Activated T-cell treated with anti-CD3 and anti-CD28 coated beads for 48 hours (primary cell): ENCODE data around the gene GORASP1.

Experiments used
- DNase-seq: peaks from one replicate; pipeline ENCODE4 v3.0.0-alpha.2; 2020; ENCODE audit warnings: low read depth

GORASP1 gene

DNA sequence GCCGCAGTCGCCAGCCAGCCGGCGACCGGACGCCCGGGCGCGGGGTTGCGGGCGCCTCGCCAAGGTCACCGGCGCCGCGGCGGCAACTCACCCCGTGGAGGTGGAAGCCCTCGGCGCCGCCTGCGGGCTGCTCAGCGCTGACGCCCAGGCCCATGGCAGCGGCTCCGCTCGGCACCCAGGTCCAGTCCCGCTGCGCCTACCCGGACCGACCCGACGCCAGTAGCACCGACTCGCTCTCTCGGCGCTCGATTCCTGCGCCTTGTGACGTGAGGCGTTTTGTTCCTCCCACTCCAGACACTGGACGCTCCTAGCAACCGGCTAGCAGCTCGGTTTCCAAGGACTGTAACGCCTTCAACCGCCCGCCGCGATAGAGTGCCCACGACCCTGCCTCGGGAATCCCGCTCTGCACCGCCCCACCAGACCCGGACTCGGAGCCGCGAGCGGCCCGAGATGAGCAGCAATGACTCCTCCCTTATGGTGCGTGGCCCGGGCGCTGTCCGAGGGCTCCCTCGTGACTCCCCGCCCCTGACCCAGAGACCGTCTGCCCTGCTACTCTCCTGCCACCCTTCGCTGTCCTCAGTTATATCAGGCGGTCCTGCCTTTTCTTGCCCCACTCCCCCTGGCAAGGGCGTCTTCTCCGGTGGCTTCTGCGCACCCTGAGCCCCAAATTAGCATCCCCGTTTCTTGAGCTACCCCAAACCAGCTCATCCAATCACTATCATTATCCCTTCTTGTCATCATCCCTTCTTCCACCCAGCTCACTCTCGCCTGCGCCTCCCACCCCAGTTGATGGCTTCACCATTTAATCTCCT is at the start of gene GORASP1, which contains the start of gene TTC21A:
GORASP1 (minus strand) TSS at position 240 of the 812 bp plus-strand sequence; CDS start at position 154, 86 bp downstream.
TTC21A (plus strand) TSS at position 293 of the 812 bp plus-strand sequence; CDS start at position 451, 158 bp downstream.
- peak; percentile 57 for DNase-seq

DNA sequence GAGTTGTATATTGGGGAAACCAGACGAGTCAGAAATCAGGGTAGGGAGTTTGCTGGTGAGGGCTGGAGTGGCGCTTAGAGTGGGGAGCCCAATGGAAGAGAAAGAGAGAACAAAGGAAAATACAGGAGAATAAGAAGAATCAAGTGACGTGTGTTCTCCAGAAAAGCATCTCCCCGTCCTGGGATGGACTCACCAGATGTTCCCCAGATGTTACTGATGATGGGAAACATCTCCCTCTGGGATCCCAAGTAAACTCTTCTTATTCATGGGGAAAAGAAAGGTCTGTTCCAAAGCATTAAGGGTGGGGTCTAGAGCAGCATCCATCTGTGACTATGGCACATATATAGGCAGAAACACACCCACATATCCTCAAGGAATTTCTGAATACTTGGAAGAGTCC is 49.0 kb upstream of the GORASP1 start:
- DNase-seq = no peak

DNA sequence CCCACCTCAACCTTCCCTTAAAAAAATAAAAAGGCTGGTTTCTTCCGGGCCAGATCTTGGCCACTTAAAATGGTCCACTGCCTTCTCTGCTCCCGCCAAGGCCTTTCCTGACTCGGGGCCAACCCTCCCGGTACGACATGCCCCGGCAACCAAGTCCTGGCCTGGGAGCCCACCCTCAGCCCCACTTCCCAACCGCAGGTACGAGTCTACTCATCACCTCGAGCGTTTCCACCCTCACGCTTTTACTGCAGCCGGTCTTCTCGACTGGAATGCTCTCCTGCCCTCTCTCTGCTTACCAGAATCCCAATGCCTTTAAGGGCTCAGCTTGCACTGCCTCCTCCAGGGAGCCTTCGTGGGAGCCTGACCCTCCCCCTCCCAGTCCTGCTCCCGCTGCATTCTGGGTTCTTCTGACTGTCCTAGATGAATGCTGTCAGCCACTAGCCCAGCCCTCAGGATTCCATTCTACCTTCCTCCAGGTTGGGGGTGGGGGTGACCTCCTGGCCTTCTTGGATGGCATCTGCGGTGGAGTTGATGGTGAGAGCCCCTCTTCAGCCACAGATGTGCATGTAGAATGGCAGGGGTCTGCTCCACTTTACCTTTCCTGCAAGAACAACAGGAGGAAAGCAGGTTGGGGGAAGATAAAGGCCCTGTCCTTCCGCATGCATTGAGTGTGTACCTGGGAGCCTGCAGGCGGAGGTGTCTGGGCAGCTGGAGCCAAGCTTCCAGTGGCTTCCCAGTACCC is 47.0 kb upstream of the GORASP1 start:
- DNase-seq = no peak

DNA sequence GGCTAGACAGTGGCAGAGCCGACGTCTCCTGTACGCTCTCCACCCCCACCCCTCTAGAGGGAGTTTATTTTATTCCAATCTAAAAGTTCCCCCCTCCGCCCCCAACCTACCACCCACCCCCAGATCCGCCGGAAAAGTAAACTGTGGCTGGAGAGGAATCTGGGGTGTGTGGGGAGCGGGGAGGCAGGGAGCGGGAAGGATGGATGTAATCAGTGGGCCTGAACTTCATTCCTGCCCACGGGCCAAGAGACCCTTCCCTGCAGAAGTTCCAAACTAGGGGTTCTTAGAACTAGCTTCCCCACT is 46.5 kb upstream of the GORASP1 start:
- no peak for DNase-seq

DNA sequence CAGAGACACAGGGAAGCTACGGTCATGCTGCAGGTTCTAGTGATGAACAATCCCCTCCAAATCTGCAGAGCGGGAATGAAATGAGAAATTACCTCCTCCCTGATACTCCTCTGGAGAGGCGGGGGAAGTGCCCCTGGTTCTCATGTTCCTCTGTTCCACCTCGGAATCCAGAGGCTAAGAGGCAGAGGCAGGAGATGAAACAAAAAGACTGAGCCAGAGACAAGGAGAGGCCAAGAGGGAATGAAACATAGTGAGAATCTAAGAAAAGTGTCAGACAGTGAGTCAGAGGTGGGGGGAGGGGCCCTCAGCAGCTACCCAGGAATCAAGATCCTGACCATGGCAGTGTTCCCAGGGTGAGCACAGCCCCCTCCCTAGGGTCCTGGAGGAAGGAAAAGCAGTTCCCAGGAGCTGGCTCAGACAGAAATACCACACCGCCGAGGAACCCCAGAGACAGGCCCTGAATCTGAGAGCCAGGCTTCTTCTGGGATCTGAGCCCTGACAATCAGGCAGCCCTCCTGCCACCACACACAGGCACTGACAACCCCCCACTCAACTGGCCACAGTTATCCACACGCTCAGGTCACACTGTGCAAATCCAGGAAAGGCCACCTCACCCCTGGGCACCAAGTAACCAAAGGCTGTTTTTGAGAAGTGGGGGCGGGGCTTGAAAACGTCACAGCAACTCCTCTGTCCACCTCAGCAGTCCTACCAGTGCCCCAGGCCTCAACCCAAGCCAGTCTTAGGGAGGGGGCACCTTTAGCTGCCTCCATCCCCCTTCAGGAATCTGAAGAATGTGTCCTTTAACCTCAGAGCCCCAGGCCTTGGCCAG is 43.6 kb upstream of the GORASP1 start:
- peak; percentile 48 for DNase-seq

DNA sequence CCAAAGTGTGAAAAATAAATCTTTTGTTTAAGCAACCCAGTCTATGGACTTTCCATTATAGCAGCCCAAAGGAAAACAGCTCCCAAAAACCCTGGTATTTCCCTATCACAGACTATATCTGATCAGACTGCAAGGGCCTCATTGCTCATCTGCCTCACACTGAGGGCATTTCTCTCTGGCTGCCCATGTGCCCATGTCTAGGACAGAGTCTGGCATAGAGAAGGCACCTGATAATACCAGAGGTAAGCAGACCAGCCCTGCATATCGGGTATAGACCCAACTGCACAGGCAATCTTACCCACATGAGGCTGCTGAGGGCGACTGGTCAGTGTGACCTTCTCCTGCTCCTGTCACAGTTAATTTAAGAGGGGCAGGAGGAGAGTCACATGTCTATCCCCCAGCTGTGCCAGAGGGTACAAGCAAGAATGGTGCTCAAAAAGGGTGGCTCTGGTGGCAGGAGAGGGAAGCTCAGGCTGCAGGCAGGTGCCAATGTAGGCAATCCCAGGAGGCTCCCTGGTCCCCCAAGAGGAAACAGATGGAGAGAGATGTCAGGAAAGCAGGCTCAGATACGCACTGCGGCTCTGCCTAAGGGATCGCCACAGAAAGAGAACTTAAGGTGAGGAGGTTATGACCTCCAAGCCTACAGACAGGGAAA is 42.8 kb upstream of the GORASP1 start:
- no peak for DNase-seq

DNA sequence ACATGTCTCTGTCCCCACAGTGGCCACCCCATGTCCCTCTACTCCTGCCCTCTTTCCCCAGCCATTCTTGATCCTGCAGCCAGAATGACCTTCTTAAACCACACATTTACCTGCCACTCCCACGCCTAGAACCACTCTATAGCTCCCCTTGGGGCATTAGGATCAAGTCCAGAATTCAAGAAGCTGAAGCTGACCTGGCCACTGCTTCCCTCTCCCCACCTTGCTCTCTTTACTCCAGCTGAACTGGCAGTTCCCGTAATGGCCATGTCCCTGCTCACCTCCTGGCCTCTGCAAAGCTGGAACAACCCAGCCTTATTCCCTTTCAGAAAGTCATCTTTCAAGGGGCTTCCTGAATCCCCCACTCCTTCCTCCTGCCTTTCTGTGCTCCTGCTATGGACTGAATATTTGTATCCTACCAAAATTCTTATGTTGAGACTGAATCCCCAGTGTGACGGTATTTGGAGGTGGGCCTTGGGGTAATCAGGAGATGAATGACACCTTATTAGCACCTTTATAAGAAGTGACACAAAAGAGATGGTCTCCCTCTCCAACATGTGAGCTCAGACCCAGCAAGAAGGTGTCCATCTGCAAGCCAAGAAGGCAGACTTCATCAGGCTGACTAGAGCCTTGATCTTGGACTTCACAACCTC is 42.2 kb upstream of the GORASP1 start:
- DNase-seq = no peak

DNA sequence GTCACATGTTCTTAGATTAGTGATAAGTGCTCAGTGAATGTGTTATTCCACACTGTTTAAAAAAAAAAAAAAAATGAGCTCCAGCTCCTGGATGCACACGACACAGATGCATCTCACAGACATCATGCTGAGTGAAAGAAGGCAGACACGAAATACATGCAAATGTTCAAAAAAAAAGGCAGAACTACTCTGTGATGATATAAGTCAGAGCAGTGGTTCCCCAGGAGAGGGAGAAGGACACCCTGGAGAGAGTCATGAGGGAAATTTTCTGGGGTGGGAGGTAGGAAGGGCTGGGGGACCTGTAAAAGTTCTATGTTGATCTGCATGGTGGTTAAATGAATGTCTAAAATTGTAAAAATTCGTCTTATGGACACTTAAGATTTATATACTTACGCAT is 41.6 kb upstream of the GORASP1 start:
- no peak for DNase-seq

DNA sequence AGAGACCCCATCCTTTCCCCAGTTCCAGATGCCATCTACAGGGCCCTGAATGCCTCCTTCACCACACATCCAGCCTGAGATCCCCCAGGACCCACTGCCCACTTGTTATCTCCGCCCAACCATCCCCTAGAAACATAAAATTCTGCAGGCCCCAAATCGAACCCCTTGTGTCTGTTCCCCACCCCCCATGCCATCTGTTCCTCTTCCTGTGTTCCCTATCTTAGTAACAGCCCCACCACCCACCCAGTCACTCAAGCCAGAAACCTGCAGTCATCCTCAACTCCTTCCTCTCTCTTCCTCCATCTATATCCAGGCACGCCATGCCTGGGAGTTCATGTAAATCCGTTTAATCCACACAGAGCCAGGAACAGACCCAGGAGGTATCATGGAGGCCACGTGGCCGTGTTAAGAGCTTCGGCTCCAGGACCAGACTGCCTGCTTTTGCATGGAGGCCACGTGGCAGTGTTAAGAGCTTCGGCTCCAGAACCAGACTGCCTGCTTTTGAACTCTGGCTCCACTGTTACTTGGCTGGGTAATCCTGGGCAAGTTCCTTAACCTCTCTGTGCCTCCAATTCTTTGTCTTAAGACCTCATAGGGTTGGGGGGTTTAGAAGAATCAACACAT is 41.1 kb upstream of the GORASP1 start:
- no peak for DNase-seq

DNA sequence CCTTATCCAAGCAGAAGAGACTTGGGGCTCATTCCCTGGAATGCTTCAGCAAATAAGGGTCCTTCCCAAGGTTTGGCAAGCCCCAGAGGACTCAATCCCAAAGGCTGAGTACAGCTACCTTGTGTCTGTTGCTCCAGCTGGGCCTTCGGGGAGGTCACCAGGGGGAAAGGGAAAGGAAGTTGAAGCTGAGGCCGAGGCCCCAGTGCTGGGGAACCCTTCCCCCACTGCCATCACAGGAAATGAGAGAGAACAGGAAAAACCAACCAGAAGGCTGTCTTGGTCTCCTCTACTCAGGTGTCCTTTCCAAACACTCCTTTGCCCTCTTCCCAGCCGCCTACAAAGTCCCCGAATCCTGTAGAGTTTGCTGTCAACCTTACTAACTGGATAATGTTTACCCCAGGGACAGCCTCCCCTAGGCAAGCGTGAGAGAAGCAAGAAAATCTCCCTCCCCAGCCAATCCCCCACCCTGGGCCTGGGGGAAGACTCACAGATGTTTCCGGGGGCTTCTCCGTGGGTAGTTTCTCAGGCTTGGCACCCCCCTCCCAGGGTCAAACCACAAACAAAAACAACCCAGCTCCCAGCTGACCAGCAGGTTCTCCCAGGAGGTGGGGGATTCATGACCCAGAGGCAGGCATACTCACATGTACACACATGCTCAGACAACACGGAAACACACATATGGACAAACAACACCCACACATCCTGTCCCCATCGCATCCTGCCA is 40.4 kb upstream of the GORASP1 start:
- peak; percentile 30 for DNase-seq

DNA sequence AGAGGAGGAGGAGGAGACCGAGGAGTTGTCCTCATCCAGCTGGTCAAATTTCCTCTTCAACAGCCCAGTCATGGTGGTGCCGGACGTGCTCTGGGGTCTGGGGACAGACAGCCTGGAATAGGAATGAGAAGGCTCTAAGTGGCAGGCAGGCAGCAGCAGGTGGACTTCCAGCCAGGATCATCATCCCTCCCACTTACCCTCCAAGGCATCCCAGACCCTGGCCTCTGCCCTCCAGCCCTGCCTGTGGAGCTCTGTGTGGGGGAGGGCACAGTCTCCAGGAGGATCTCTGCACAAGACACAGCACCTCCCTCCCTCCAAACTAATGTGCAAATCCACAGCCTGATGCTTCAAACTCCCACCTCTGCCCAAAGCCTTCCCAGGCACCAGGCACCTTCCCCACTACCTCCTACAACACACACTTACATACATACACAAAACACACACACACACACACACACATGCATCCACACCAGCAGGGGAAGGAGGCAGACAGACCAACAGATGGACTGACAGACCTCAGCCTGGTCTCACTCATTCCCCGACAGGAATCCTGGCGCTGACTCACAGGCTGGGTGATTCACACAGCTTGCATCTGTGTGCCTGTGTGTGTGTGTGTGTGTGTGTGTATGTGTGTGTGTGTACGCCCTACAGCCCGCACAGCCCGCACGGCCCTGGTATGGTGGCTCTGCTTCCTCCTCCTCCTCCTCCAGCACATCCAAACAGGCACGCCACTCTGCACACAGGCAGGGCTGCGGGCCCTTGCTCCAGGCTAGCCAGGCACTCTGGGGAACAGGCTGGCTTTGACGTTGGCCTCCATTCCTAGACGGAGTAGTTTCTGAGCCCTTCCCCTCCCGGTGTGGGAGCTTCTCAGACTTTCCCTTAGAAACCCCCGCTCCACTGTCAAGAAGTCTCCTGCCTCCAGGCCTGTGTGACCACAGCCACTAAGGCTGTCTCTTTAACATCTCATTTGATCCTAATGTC is 39.5 kb upstream of the GORASP1 start:
- DNase-seq = peak; percentile 68

DNA sequence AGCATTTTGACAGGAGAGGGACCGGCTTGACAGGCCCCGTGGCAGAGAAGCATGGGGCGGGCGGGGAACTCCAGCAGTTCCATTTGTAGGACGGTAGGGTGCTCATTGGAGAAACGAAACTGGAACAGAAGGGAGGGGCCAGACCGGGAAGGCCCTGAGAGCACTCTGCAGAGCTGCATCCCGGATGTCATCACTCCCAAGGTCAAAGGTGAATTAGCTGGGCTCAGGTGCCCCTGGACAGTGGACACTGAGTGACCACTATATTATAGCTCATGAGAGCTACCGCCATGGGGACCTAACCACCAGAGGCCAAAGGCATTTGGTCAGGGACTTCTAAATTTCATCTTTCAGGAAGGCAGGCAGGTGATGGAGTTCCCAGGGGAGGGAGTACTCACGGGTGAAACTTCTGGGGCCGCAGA is 38.7 kb upstream of the GORASP1 start:
- no peak for DNase-seq

DNA sequence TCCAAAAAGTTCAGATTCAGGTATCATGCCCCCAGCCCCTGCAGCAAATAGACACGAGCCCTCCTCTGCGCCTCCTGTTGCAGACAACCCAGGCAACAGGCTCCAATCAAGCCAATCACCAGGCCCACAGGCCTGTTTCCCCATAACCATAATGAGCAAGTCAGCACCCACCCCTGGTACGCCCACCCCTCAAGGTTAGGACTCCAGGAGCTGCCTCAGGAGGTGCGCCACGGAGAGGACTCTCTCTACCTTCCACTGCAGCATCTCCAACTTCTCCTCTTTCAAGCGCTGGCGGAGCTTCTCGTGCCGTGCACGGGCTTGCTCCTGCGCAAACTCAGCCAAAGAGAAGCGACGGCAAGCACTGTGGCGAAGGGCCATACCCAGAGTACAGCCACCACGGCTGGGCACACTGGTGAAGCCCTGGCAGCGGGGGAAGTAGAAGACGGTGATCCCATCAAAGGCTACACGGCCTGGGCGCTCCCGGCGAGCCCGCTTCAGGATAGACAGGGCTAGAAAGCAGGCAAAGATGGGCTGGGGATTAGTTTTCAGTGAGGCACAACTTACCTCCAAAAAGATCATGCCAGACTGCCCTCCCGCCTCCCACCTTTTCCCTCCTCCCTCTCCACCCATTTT is 37.4 kb upstream of the GORASP1 start:
- no peak for DNase-seq

DNA sequence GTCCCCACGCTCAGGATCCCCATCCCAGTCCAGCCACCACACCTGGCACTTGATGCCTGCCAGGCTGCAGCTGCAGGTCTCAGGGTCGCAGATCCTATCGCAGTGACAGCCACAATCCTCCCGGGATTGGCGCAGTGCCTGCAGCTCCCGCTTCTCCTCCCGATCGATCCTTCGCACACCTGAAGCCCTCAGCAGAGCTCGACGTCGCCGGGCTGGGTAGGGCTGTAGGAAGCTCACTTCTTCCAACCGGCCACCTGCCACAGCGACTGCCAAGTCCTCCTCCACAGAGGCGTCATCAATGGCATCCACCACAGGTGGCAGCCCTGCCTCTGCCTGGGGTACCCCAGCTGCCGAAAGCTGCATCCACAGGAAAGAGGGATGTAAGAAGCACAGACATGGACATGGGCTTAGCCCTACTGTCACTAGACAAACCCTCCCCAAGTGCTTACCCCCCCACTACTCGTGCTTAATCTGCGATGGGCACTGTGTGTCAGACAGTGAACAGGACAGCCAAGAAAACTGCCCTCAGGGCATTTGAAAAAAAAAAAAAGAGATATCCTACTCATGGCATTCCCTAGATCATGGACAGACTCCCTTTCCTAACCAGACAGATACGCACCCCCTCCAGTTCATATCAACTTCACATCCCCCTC is 36.8 kb upstream of the GORASP1 start:
- DNase-seq = no peak

DNA sequence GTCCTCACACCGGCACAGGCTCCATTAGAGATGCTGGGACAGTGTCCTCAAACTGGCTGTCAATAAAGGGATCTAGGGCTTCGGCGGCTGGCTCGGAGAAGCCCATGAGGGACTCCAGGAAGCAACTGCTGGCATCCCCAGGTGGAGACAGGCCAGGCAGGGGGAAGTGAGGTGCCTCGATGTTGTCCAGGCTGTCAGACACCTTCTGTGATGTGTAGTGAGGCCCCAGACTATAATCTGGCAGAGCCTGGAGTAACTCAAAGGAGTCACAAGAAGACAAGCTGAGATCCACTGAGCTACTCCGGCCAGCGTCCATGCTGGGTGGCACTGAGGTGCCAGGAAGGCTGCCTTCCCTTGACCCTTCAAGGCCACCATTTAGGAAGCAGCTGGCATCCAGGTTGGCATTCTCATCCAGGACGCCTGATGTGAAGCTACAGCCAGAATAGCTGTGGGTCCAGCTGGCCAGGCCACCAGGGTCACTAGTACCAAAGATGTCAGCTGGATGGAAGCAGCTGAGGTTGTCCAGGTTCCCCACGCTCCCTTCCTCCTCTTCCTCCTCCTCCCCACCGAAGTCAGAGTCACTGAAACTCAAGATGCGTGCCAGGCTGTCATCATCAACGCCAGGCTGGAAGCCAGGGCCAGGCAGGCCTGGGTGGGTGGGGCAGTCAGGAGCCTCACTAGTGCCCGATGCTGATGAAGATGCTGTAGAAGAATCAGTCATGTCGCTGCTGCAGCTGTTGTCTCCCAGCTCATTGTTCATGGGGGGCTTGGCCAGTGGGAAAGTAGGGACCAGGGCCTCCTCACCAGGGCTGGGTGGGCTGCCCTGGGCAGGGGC is 35.8 kb upstream of the GORASP1 start:
- DNase-seq = no peak

DNA sequence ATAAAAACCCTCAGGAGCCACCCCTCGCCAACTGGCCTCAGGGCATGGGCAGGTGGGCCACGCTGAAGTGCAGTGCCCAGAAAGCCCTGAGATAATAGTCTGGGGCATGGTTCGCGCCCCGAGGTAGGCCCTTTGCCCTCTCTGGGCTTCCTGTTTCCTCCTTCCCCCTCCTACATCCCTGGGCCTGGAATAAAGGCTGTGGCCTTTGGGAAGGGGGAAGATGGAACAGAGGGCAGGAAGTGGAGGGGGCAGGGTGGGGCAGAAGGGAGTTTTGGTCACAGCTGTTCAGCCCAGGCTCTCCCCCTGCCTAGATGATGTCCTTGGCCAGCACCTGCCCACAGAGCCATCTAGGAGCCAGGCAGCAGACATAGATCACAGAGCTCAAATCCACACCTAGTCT is 34.6 kb upstream of the GORASP1 start:
- no peak for DNase-seq
